Activated CD4-positive, alpha-beta T cell treated with anti-CD3 and anti-CD28 coated beads, Interleukin-2, Interleukin-4, amounts not matched to agents 100 ng/mL and 50 ng/mL, durations not matched to agents 16 hours and 8 hours (primary cell): ENCODE measurements around the gene SSH3.
"Not testable (repeated sequence)": the region's sequence is repeated elsewhere in the genome, so short reads cannot be mapped to it uniquely, and the experiment has no call there.

Source experiments
- DNase-seq: peaks from one replicate; pipeline ENCODE4 v3.0.0-alpha.2; 2020; ENCODE audit warnings: low spot score

The SSH3 gene

GRCh38 chr11:67312187-67313021, 9.1 kb downstream of the SSH3 start:
- DNase-seq = no peak

- DNase-seq = no peak
Measured at GRCh38 chr11:67313125-67313890, 10.0 kb downstream of the SSH3 start.

GRCh38 chr11:67314218-67314617, 10.9 kb downstream of the SSH3 start:
- no peak for DNase-seq

GRCh38 chr11:67315325-67315909, 12.1 kb downstream of the SSH3 start:
- DNase-seq = no peak

- no peak for DNase-seq
Measured at GRCh38 chr11:67316882-67317204, 13.5 kb downstream of the SSH3 start.

GRCh38 chr11:67317205-67317887, 14.0 kb downstream of the SSH3 start:
- peak; percentile 99 for DNase-seq

- DNase-seq = no peak
Measured at GRCh38 chr11:67317888-67318555, 14.7 kb downstream of the SSH3 start.

- DNase-seq = not testable (repeated sequence)
Measured at GRCh38 chr11:67318876-67319275, 15.5 kb downstream of the SSH3 start.

- DNase-seq = no peak
Measured at GRCh38 chr11:67320011-67320410, 16.7 kb downstream of the SSH3 start.

GRCh38 chr11:67320691-67321090, 17.4 kb downstream of the SSH3 start:
- no peak for DNase-seq

- DNase-seq = no peak
Measured at GRCh38 chr11:67321313-67321871, 18.1 kb downstream of the SSH3 start.

- no peak for DNase-seq
Measured at GRCh38 chr11:67322049-67322448, 18.7 kb downstream of the SSH3 start.

GRCh38 chr11:67323526-67323925, 20.2 kb downstream of the SSH3 start:
- DNase-seq = no peak

GRCh38 chr11:67332081-67332691, 28.9 kb downstream of the SSH3 start:
- DNase-seq = no peak

GRCh38 chr11:67337257-67337656, 33.9 kb downstream of the SSH3 start:
- no peak for DNase-seq

- DNase-seq = no peak
Measured at GRCh38 chr11:67344264-67344663, 40.9 kb downstream of the SSH3 start.

- DNase-seq = no peak
Measured at GRCh38 chr11:67345247-67345919, 42.1 kb downstream of the SSH3 start.

- DNase-seq = peak; percentile 29
Measured at GRCh38 chr11:67345920-67346819, 42.8 kb downstream of the SSH3 start.

GRCh38 chr11:67347964-67348749, 44.8 kb downstream of the SSH3 start:
- DNase-seq = no peak
